Left ventricle myocardium inferior (tissue), 1 donor: ENCODE data around the gene DENND5A. TPM values are rescaled to one million over a fixed set of nuclear protein-coding genes. Genes with fewer than 3 reads are reported as not detected.

Experiments
- DNase-seq: peaks from one replicate; pipeline ENCODE4 v3.0.0-alpha.2; 2020
- H3K27ac ChIP-seq: fragments of 200-600 bp; replicated peaks from 2 replicates; pipeline ENCODE4 v1.8.0; 2021
- H3K27me3 ChIP-seq: fragments of 200-600 bp; 2 replicates; pipeline ENCODE4 v1.8.0; 2021; ENCODE audit warnings: low read depth
- H3K36me3 ChIP-seq: fragments of 200-600 bp; 2 replicates; pipeline ENCODE4 v1.8.0; 2021
- H3K4me1 ChIP-seq: fragments of 200-600 bp; 2 replicates; pipeline ENCODE4 v1.8.0; 2021
- H3K4me3 ChIP-seq: fragments of 200-600 bp; 2 replicates; pipeline ENCODE4 v1.8.0; 2021; ENCODE audit warnings: mild to moderate bottlenecking, moderate library complexity
- H3K9me3 ChIP-seq: fragments of 200-600 bp; replicated peaks from 2 replicates; pipeline ENCODE4 v1.8.0; 2021
- CTCF ChIP-seq: fragments of 200-600 bp; IDR thresholded peaks from 2 replicates; pipeline ENCODE4 v1.8.0; 2021; ENCODE audit warnings: antibody characterized with exemption, mild to moderate bottlenecking, borderline replicate concordance
- intact Hi-C: fragments of 100-400 bp; cut with micrococcal nuclease; formaldehyde crosslinking; loops from one replicate; pipeline ENCODE4 v1.11.0; 2022
- total RNA-seq: library from RNA; stranded (reverse); fragmentation: NEBNext Ultra II Directional; extraction: Animal tissue kit (Norgen Biotek cat#: 25700); gene quantifications from one replicate; pipeline ENCODE4 v1.2.1, GENCODE V29; 2021
- donor health status: DM: no; HTN: yes; CAD: no; lungs with severe emphysema.

DENND5A gene
- total RNA-seq, 1 donor from 2014 or later: 117 TPM

GRCh38 chr11:9133956-9134355 lies 131.2 kb downstream of the DENND5A start:
- TF ChIP-seq CTCF: no peak
- Histone ChIP-seq H3K36me3 (peaks cover 41% of the 10 kb centered on the region), H3K9me3 (no peaks in the 10 kb centered on the region), H3K27ac (no peak overlapping the region), H3K27me3 (no peaks in the 10 kb centered on the region), H3K4me1 (peaks cover 16% of the 10 kb centered on the region), H3K4me3 (no peak overlapping the region)
- intact Hi-C loops: no loop called here
- no peak for DNase-seq

GRCh38 chr11:9132203-9132878 lies 132.8 kb downstream of the DENND5A start:
- Histone ChIP-seq H3K36me3 (peaks cover 29% of the 10 kb centered on the region), H3K27me3 (no peaks in the 10 kb centered on the region), H3K27ac (no peak overlapping the region), H3K4me1 (no peaks in the 10 kb centered on the region), H3K9me3 (no peaks in the 10 kb centered on the region), H3K4me3 (no peak overlapping the region)
- no peak for DNase-seq
- no peak for TF ChIP-seq CTCF
- intact Hi-C loops: no loop called here

GRCh38 chr11:9130297-9130696 lies 134.9 kb downstream of the DENND5A start:
- Histone ChIP-seq H3K4me1 (no peaks in the 10 kb centered on the region), H3K4me3 (no peak overlapping the region), H3K36me3 (peaks cover 27% of the 10 kb centered on the region), H3K9me3 (no peaks in the 10 kb centered on the region), H3K27me3 (no peaks in the 10 kb centered on the region), H3K27ac (no peak overlapping the region)
- intact Hi-C loops: no loop called here
- DNase-seq: no peak
- TF ChIP-seq CTCF: no peak

- no peak for DNase-seq
- Histone ChIP-seq H3K27ac (no peak overlapping the region), H3K9me3 (no peaks in the 10 kb centered on the region), H3K27me3 (no peaks in the 10 kb centered on the region), H3K4me1 (no peaks in the 10 kb centered on the region), H3K4me3 (no peak overlapping the region), H3K36me3 (peaks cover 7% of the 10 kb centered on the region)
- no peak for TF ChIP-seq CTCF
- intact Hi-C loops: no loop called here
These were observed 138.5 kb downstream of the DENND5A start for GRCh38 chr11:9126636-9127035.

GRCh38 chr11:9125185-9125886 lies 139.8 kb downstream of the DENND5A start:
- H3K4me1 ChIP-seq: no peaks in the 10 kb centered on the region
- no peak for TF ChIP-seq CTCF
- H3K27me3 ChIP-seq: no peaks in the 10 kb centered on the region
- DNase-seq: no peak
- peaks cover 4% of the 10 kb centered on the region for H3K36me3 ChIP-seq
- H3K9me3 ChIP-seq: no peaks in the 10 kb centered on the region
- no peak overlapping the region for H3K27ac ChIP-seq
- intact Hi-C loops: no loop called here
- no peak overlapping the region for H3K4me3 ChIP-seq
